Measurements from ENCODE around the gene IMMP2L.

- TF ChIP-seq EZH2 (IDR thresholded peaks at IDR 0.05; ENCODE audit: borderline replicate concordance, low read depth, low read length, severe bottlenecking) (no peak), CTCF (IDR thresholded peaks at IDR 0.05; ENCODE audit: borderline replicate concordance, extremely low read depth, low read length, poor library complexity, severe bottlenecking) (no peak)
These were observed 151.4 kb downstream of the IMMP2L start for GRCh38 chr7:111410899-111411298.
